ENCODE results near the gene SNX7. TPM values are rescaled to one million over a fixed set of nuclear protein-coding genes. Genes with fewer than 3 reads are reported as not detected.

SNX7 gene
- total and polyA plus RNA-seq, 9 of the 15 experiments (the other 6 are each of a cell fraction or from before 2014, with no cell fraction given), result 0.09 TPM; not detected in 8

DNA sequence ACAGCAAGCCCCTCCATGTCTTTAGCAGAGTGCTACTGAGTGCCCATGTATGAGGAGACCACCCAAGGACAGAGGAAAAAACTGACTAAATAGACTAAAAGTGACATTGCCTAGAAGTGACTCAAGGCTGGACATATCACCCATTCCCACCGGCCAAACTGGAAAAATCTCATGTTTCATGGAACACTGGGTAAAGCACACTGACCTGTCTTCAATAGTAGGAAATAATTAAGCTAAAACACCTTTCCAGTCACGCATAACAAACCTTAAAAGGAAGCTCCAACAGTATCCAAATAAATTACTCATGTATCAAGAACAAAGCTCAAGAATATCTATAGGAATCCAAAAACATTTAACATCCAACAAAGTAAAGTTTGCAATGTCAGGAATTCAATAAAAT, 120.4 kb downstream of the SNX7 start:
- Histone ChIP-seq H3K36me3 (ENCODE audit: control insufficient read depth, insufficient read depth, low read length) (no peaks in the 10 kb centered on the region), H3K4me1 (replicated peaks in 1 of 2; ENCODE audit: control insufficient read depth in 2 of 2, insufficient read depth in 2 of 2, low read length in 2 of 2) (no peaks in the 10 kb centered on the region), H3K4me3 (no peak overlapping the region), H3K9ac (ENCODE audit: insufficient read depth in 1 of 2, low read depth in 2 of 2, low read length in 2 of 2) (no peak overlapping the region), H2AFZ (ENCODE audit: low read depth, low read length) (no peak overlapping the region), H3K9me1 (ENCODE audit: control insufficient read depth, insufficient read depth, low read length) (no peaks in the 10 kb centered on the region), H4K20me1 (replicated peaks; ENCODE audit: control insufficient read depth, insufficient read depth, low read length) (no peaks in the 10 kb centered on the region), H3K79me2 (ENCODE audit: control insufficient read depth, insufficient read depth, low read length) (no peaks in the 10 kb centered on the region), H3K27ac (ENCODE audit: extremely low read depth, low read depth, low read length) (no peak overlapping the region), H3K27me3 (ENCODE audit: control insufficient read depth in 2 of 2, insufficient read depth in 2 of 2, low read length in 2 of 2) (no peaks in the 10 kb centered on the region), H3K9me3 (replicated peaks; ENCODE audit: control insufficient read depth, insufficient read depth, low read depth, low read length) (no peaks in the 10 kb centered on the region; the same call in 1 of the 2 replicates), H3K4me2 (ENCODE audit: insufficient read depth, low read length) (no peak overlapping the region)
- ChIA-PET POLR2A (no interaction called here), CTCF (ENCODE audit: low intra/inter-chr PET ratio) (no interaction called here)
- TF ChIP-seq TFAM (CRISPR knock-in tag; conservative IDR thresholded peaks at IDR 0.05), result no peak
- TF ChIP-seq NCOR1 (IDR thresholded peaks at IDR 0.05), result no peak
- TF ChIP-seq ZNF354B (CRISPR knock-in tag; IDR thresholded peaks at IDR 0.05), result no peak
- TF ChIP-seq, protein P1, sequence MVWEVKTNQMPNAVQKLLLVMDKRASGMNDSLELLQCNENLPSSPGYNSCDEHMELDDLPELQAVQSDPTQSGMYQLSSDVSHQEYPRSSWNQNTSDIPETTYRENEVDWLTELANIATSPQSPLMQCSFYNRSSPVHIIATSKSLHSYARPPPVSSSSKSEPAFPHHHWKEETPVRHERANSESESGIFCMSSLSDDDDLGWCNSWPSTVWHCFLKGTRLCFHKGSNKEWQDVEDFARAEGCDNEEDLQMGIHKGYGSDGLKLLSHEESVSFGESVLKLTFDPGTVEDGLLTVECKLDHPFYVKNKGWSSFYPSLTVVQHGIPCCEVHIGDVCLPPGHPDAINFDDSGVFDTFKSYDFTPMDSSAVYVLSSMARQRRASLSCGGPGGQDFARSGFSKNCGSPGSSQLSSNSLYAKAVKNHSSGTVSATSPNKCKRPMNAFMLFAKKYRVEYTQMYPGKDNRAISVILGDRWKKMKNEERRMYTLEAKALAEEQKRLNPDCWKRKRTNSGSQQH (CRISPR knock-in tag; IDR thresholded peaks at IDR 0.05), result no peak
- TF ChIP-seq, protein P2, sequence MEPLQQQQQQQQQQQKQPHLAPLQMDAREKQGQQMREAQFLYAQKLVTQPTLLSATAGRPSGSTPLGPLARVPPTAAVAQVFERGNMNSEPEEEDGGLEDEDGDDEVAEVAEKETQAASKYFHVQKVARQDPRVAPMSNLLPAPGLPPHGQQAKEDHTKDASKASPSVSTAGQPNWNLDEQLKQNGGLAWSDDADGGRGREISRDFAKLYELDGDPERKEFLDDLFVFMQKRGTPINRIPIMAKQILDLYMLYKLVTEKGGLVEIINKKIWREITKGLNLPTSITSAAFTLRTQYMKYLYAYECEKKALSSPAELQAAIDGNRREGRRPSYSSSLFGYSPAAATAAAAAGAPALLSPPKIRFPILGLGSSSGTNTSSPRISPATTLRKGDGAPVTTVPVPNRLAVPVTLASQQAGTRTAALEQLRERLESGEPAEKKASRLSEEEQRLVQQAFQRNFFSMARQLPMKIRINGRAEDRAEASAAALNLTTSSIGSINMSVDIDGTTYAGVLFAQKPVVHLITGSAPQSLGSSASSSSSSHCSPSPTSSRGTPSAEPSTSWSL (CRISPR knock-in tag; IDR thresholded peaks at IDR 0.05; ENCODE audit: borderline replicate concordance), result no peak
- no peak for TF ChIP-seq SREBF1 (IDR thresholded peaks at IDR 0.05; ENCODE audit: borderline replicate concordance, low read depth, low read length)
- WGBS (ENCODE audit: insufficient coverage, low coverage, missing lambda C conversion rate), result 0% methylated on average over 2 of the region's 2 CpGs
- FAIRE-seq (no peak), DNase-seq (ENCODE audit: extremely low read depth in 1 of 4, low spot score in 3 of 4) (no peak), ATAC-seq (no peak)
- in situ Hi-C loops (cut with MboI) (no loop called here), intact Hi-C loops (cut with micrococcal nuclease) (no loop called here)
- no TSS peak for BruUV-seq (replicated peaks)
